OCI-LY3 (cell line): ENCODE results near the gene MAPKAPK2.

ENCODE experiments used
- EZH2phosphoT487 ChIP-seq: fragments of 200-600 bp; shearing (Covaris generic); IDR thresholded peaks from 2 replicates; pipeline ENCODE4 v1.6.1; 2018; ENCODE audit warnings: antibody characterized with exemption, mixed run types, low read depth
- TF ChIP-seq, protein P1 (sequence below): fragments of 200-600, 300-600 bp; sonication (generic); IDR thresholded peaks from 2 replicates; pipeline ENCODE4 v1.5.1; 2014; ENCODE audit warnings: antibody characterized with exemption, low read length, low read depth

DNA sequence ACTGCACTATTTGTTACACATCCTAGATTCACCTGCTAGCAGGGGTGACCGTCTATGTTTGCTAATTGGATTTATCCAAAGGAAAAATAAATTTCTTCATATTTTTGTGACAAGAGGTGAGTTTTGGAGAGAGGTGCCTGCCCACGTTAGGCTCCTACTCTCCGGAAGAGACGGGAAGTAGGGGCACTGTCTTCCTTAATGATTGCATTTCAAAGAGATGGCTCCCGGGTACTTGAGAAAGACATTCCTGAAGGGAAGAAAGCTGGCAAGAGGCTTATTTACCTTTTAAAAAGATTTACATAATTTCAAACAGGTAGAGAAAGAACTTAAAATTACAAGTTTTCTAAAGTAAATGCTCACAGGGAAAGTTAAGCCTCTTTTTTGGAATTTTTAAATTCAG is 67.2 kb downstream of the MAPKAPK2 start:
- TF ChIP-seq, protein P1, sequence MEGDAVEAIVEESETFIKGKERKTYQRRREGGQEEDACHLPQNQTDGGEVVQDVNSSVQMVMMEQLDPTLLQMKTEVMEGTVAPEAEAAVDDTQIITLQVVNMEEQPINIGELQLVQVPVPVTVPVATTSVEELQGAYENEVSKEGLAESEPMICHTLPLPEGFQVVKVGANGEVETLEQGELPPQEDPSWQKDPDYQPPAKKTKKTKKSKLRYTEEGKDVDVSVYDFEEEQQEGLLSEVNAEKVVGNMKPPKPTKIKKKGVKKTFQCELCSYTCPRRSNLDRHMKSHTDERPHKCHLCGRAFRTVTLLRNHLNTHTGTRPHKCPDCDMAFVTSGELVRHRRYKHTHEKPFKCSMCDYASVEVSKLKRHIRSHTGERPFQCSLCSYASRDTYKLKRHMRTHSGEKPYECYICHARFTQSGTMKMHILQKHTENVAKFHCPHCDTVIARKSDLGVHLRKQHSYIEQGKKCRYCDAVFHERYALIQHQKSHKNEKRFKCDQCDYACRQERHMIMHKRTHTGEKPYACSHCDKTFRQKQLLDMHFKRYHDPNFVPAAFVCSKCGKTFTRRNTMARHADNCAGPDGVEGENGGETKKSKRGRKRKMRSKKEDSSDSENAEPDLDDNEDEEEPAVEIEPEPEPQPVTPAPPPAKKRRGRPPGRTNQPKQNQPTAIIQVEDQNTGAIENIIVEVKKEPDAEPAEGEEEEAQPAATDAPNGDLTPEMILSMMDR = no peak
- no peak for TF ChIP-seq EZH2phosphoT487
